HepG2 (cell line): ENCODE measurements around the gene CAMK1D. TPM values are rescaled to one million over a fixed set of nuclear protein-coding genes. Genes with fewer than 3 reads are reported as not detected.

Experiments
- IKZF4 ChIP-seq: sonication (generic); formaldehyde crosslinking; IDR thresholded peaks from 2 replicates; pipeline ENCODE4 v1.5.1; 2020; ENCODE audit warnings: borderline replicate concordance, mild to moderate bottlenecking, low read depth, missing genetic modification reagents; ENCODE audit errors: not compliant biosample characterization
- IKZF5 ChIP-seq: IDR thresholded peaks from 2 replicates; pipeline ENCODE4 v1.6.1; 2018; ENCODE audit warnings: missing genetic modification reagents, mild to moderate bottlenecking, missing compliant biosample characterization
- KDM4B ChIP-seq: sonication (generic); formaldehyde crosslinking; IDR thresholded peaks from 2 replicates; pipeline ENCODE4 v1.4.0; 2020; ENCODE audit warnings: missing genetic modification reagents
- KIAA2018 ChIP-seq: sonication (generic); formaldehyde crosslinking; IDR thresholded peaks from 2 replicates; pipeline ENCODE4 v1.5.0; 2020; ENCODE audit warnings: mild to moderate bottlenecking, missing genetic modification reagents, borderline replicate concordance
- MYNN ChIP-seq: sonication (generic); formaldehyde crosslinking; IDR thresholded peaks from 2 replicates; pipeline ENCODE4 v1.4.0; 2020; ENCODE audit warnings: mild to moderate bottlenecking, low read depth, missing genetic modification reagents
- NFATC3 ChIP-seq: sonication (generic); formaldehyde crosslinking; IDR thresholded peaks from 2 replicates; pipeline ENCODE4 v1.5.1; 2020; ENCODE audit warnings: mild to moderate bottlenecking, missing genetic modification reagents
- PAX8 ChIP-seq: sonication (generic); formaldehyde crosslinking; IDR thresholded peaks from 2 replicates; pipeline ENCODE4 v1.8.0; 2022; ENCODE audit warnings: mild to moderate bottlenecking, missing genetic modification reagents, borderline replicate concordance
- SAFB2 ChIP-seq: sonication (generic); formaldehyde crosslinking; IDR thresholded peaks from 2 replicates; pipeline ENCODE4 v1.5.1; 2020; ENCODE audit warnings: missing genetic modification reagents, low read depth, mild to moderate bottlenecking, borderline replicate concordance
- ZBTB21 ChIP-seq: sonication (generic); formaldehyde crosslinking; IDR thresholded peaks from 2 replicates; pipeline ENCODE4 v1.4.0; 2020; ENCODE audit warnings: missing genetic modification reagents
- ZBTB43 ChIP-seq: sonication (generic); formaldehyde crosslinking; conservative IDR thresholded peaks from 2 replicates; pipeline ENCODE4 v1.4.0; 2020; ENCODE audit warnings: missing genetic modification reagents
- ZBTB49 ChIP-seq: sonication (generic); formaldehyde crosslinking; IDR thresholded peaks from 2 replicates; pipeline ENCODE4 v1.4.0; 2020; ENCODE audit warnings: missing genetic modification reagents, borderline replicate concordance
- ZNF18 ChIP-seq: sonication (generic); formaldehyde crosslinking; IDR thresholded peaks from 2 replicates; pipeline ENCODE4 v1.8.0; 2022; ENCODE audit warnings: mild to moderate bottlenecking, missing genetic modification reagents; ENCODE audit not compliant: insufficient replicate concordance
- ZNF878 ChIP-seq: sonication (generic); formaldehyde crosslinking; IDR thresholded peaks from 2 replicates; pipeline ENCODE4 v1.8.1; 2023; ENCODE audit warnings: mild to moderate bottlenecking, missing genetic modification reagents, moderate library complexity
- polyA plus RNA-seq, 8 experiments: library from polyadenylated mRNA; depleted of rRNA in 3 of 8; stranded (reverse) in 7 of 8; unstranded in 1 of 8; fragments of >200 nt; fragmentation: Illumina TruSeq in 4 of 8; extraction: Trizol in 4 of 8; gene quantifications; 2 replicates each; pipeline versions ENCODE4 v1.2.1 to v1.2.3, GENCODE V29; 2011 to 2016; ENCODE audit warnings: low read depth in 4 of 8, missing spikeins in 1 of 8, mixed read lengths in 1 of 8; ENCODE audit not compliant: insufficient read depth in 1 of 8
- total RNA-seq, 5 experiments: library from RNA; depleted of rRNA; stranded (reverse); fragments of >200 nt; fragmentation: Illumina TruSeq; extraction: Trizol; gene quantifications; 2 replicates each; pipeline ENCODE4 v1.2.3, GENCODE V29; 2016; ENCODE audit warnings: low read depth in 1 of 5

Gene CAMK1D
- total and polyA plus RNA-seq, 2 of the 13 experiments (the other 11 are each of a cell fraction or from before 2014, with no cell fraction given), result under 0.01 TPM; not detected in 1

GRCh38 chr10:12605580-12606405, 256.4 kb downstream of the CAMK1D start (continued):
- TF ChIP-seq NFATC3 (CRISPR knock-in tag), result no peak
- no peak for TF ChIP-seq ZBTB21 (CRISPR knock-in tag)
- TF ChIP-seq KIAA2018 (CRISPR knock-in tag), result no peak
- no peak for TF ChIP-seq ZNF878 (CRISPR knock-in tag)
- TF ChIP-seq IKZF5 (CRISPR knock-in tag), result no peak
- TF ChIP-seq ZNF18 (CRISPR knock-in tag), result no peak
- TF ChIP-seq IKZF4 (CRISPR knock-in tag), result no peak
- TF ChIP-seq KDM4B (CRISPR knock-in tag), result no peak
- no peak for TF ChIP-seq SAFB2 (CRISPR knock-in tag)
- no peak for TF ChIP-seq ZBTB49 (CRISPR knock-in tag)
- no peak for TF ChIP-seq PAX8 (CRISPR knock-in tag)
- no peak for TF ChIP-seq MYNN (CRISPR knock-in tag)
- TF ChIP-seq ZBTB43 (CRISPR knock-in tag), result no peak
